ENCODE data around the gene GNE.
"Not testable (repeated sequence)": the region's sequence is repeated elsewhere in the genome, so short reads cannot be mapped to it uniquely, and the experiment has no call there.

The GNE gene

GRCh38 chr9:36263683-36264082, 5.4 kb upstream of the GNE start:
- DNase-seq = no peak

- DNase-seq = no peak
These were observed 817 bp upstream of the GNE start for GRCh38 chr9:36258996-36259533.

- DNase-seq = no peak
These were observed 6.8 kb downstream of the GNE start for GRCh38 chr9:36251428-36251827.

- no peak for DNase-seq
These were observed 8.2 kb downstream of the GNE start for GRCh38 chr9:36250079-36250478.

GRCh38 chr9:36249189-36249588, 9.1 kb downstream of the GNE start:
- no peak for DNase-seq

GRCh38 chr9:36248061-36248460, 10.2 kb downstream of the GNE start:
- DNase-seq = not testable (repeated sequence)

GRCh38 chr9:36247356-36247755, 10.9 kb downstream of the GNE start:
- DNase-seq = no peak

GRCh38 chr9:36245906-36246305, 12.3 kb downstream of the GNE start:
- DNase-seq = no peak

GRCh38 chr9:36239675-36240074, 18.6 kb downstream of the GNE start:
- not testable (repeated sequence) for DNase-seq

- not testable (repeated sequence) for DNase-seq
These were observed 19.0 kb downstream of the GNE start for GRCh38 chr9:36239205-36239604.

GRCh38 chr9:36237230-36237629, 21.0 kb downstream of the GNE start:
- no peak for DNase-seq

- DNase-seq = no peak
These were observed 35.8 kb downstream of the GNE start for GRCh38 chr9:36222449-36222848.

- no peak for DNase-seq
These were observed 36.6 kb downstream of the GNE start for GRCh38 chr9:36221667-36222066.

GRCh38 chr9:36218411-36218901, 39.8 kb downstream of the GNE start:
- no peak for DNase-seq

GRCh38 chr9:36218011-36218410, 40.2 kb downstream of the GNE start:
- DNase-seq = no peak

- no peak for DNase-seq
These were observed 40.8 kb downstream of the GNE start for GRCh38 chr9:36217256-36217968.

- no peak for DNase-seq
These were observed 43.7 kb downstream of the GNE start for GRCh38 chr9:36214571-36214970.

- no peak for DNase-seq
These were observed 44.3 kb downstream of the GNE start for GRCh38 chr9:36213989-36214388.

- DNase-seq = no peak
These were observed 44.9 kb downstream of the GNE start for GRCh38 chr9:36213387-36213786.

GRCh38 chr9:36211510-36211909, 46.7 kb downstream of the GNE start:
- no peak for DNase-seq

- DNase-seq = no peak
These were observed 47.5 kb downstream of the GNE start for GRCh38 chr9:36210722-36211121.

- no peak for DNase-seq
These were observed 49.6 kb downstream of the GNE start for GRCh38 chr9:36208521-36209253.

- no peak for DNase-seq
These were observed 50.7 kb downstream of the GNE start for GRCh38 chr9:36207546-36208012.

GRCh38 chr9:36207016-36207415, 51.2 kb downstream of the GNE start:
- DNase-seq = no peak
